ENCODE data around the gene CLDN15. TPM values are rescaled to one million over a fixed set of nuclear protein-coding genes. Genes with fewer than 3 reads are reported as not detected.
A peak's percentile ranks its signal among the peaks of the same experiment; 100 is the strongest.

The CLDN15 gene
- total RNA-seq, 4 donors from 2014 or later, result 5.1 to 6.6 (median 5.8) TPM

DNA sequence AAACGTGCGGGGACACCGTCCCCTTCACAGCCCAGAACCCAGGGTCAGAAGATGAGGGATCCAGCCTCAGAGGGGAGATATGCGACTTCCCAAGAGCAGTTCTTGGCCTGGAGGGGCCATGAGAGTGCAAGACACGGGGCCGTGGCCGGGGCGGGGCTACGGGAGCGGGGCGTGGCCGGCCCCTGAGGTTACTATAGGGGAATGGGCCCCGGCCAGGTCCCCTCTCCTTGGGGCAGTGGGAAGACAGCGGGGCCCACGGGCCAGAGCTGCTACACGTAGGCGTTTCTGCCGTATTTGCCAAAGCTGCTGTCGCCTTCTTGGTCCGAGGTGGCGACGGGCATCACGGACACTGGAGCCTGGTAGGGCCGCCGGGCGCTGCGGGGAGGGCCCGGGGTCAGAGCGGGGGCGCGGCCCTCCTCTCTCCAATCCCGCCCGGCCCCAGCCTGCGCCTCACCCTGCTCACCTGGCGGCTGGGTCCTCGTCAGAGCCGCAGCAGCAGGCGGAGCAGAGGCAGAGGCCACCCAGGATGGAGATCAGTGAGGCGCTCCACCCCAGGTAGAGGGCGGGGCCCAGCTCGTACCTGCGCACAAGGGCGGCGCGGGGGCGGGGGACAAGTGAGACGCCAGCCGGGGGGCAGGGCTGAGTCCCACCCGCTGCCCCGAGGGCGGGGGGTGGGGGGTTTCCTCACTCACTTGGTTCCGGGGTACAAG is 5.3 kb downstream of the CLDN15 start:
- intact Hi-C loops (cut with DNase I), result no loop called here
- Histone ChIP-seq H3K4me1 (peaks cover 7 to 17% of the 10 kb centered on the region in 2 donors), H3K9me3 (no peaks in the 10 kb centered on the region), H3K4me3 (replicated peaks in 1 of 3) (peak overlapping the region in 2 of 3 donors; percentile 19 to 41), H3K27me3 (no peaks in the 10 kb centered on the region), H3K36me3 (peaks cover 0 to under 1% of the 10 kb centered on the region in 2 donors), H3K27ac (peak overlapping the region in 2 of 3 donors; percentile 45 to 70)
- peak; percentile 81 to 85 for DNase-seq
- TF ChIP-seq CTCF (IDR thresholded peaks at IDR 0.05) (no peak), POLR2A (IDR thresholded peaks at IDR 0.05) (peak in 1 of 2 donors; percentile 27)
- 21% methylated on average over 19 to 48 of the region's 52 CpGs for WGBS, 2 donors

- no peaks in the 10 kb centered on the region for H3K9me3 ChIP-seq
- no peak overlapping the region for H3K4me3 ChIP-seq (replicated peaks in 1 of 3)
- H3K27me3 ChIP-seq, result no peaks in the 10 kb centered on the region
- H3K27ac ChIP-seq, result no peak overlapping the region
- intact Hi-C loops (cut with DNase I), result no loop called here
- peaks cover 7 to 17% of the 10 kb centered on the region in 2 donors for H3K4me1 ChIP-seq
- TF ChIP-seq CTCF (IDR thresholded peaks at IDR 0.05), result no peak
- TF ChIP-seq POLR2A (IDR thresholded peaks at IDR 0.05), result no peak
- peaks cover 0 to 7% of the 10 kb centered on the region in 2 donors for H3K36me3 ChIP-seq
- 69 to 80% methylated on average over 7 of the region's 7 CpGs for WGBS, 2 donors
- no peak for DNase-seq
These were observed 6.0 kb downstream of the CLDN15 start for GRCh38 chr7:101231644-101232043.

GRCh38 chr7:101226721-101227120 is 10.9 kb downstream of the CLDN15 start:
- Histone ChIP-seq H3K4me3 (replicated peaks in 1 of 3) (no peak overlapping the region), H3K27ac (no peak overlapping the region), H3K27me3 (no peaks in the 10 kb centered on the region), H3K4me1 (peaks cover 0 to 3% of the 10 kb centered on the region in 2 donors), H3K36me3 (peaks cover 22 to 39% of the 10 kb centered on the region in 2 donors), H3K9me3 (no peaks in the 10 kb centered on the region)
- TF ChIP-seq POLR2A (IDR thresholded peaks at IDR 0.05) (no peak), CTCF (IDR thresholded peaks at IDR 0.05) (no peak)
- intact Hi-C loops (cut with DNase I), result no loop called here
- DNase-seq, result no peak
- WGBS, 2 donors, result 81 to 88% methylated on average over 9 of the region's 9 CpGs

- Histone ChIP-seq H3K9me3 (no peaks in the 10 kb centered on the region), H3K4me1 (no peaks in the 10 kb centered on the region), H3K4me3 (replicated peaks in 1 of 3) (no peak overlapping the region), H3K27ac (no peak overlapping the region), H3K36me3 (peaks cover 22 to 39% of the 10 kb centered on the region in 2 donors), H3K27me3 (no peaks in the 10 kb centered on the region)
- TF ChIP-seq POLR2A (IDR thresholded peaks at IDR 0.05) (no peak), CTCF (IDR thresholded peaks at IDR 0.05) (no peak)
- intact Hi-C loops (cut with DNase I), result no loop called here
- DNase-seq, result no peak
- WGBS, 2 donors, result 91 to 98% methylated on average over 6 of the region's 6 CpGs
These were observed 12.0 kb downstream of the CLDN15 start for GRCh38 chr7:101225650-101226049.

DNA sequence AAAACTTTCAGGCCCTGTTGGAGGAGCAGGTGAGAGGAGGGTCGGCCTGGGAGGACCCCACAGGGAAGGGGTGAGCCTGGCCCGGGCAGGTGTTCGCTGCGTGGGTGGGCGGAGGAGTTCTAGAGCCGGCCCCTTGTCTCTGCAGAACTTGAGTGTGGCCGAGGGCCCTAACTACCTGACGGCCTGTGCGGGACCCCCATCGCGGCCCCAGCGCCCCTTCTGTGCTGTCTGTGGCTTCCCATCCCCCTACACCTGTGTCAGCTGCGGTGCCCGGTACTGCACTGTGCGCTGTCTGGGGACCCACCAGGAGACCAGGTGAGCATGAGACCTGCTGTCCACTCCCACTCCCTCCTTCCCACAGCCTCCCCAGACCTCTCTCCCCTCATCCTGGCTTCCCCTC is 14.1 kb downstream of the CLDN15 start:
- intact Hi-C loops (cut with DNase I), result no loop called here
- 94 to 97% methylated on average over 10 of the region's 15 CpGs for WGBS, 2 donors
- Histone ChIP-seq H3K36me3 (peaks cover 22 to 39% of the 10 kb centered on the region in 2 donors), H3K4me1 (peaks cover 7 to 18% of the 10 kb centered on the region in 2 donors), H3K4me3 (replicated peaks in 1 of 3) (no peak overlapping the region), H3K9me3 (no peaks in the 10 kb centered on the region), H3K27ac (no peak overlapping the region), H3K27me3 (no peaks in the 10 kb centered on the region)
- no peak for TF ChIP-seq POLR2A (IDR thresholded peaks at IDR 0.05)
- TF ChIP-seq CTCF (IDR thresholded peaks at IDR 0.05), result no peak
- DNase-seq, result no peak
